Measurements from ENCODE around the gene CBLL2.

- no peak for TF ChIP-seq CTCF (IDR thresholded peaks at IDR 0.05)
- no peak for TF ChIP-seq POLR2A (IDR thresholded peaks at IDR 0.05)
These were observed 24.3 kb upstream of the CBLL2 start for GRCh38 chrX:22248401-22248800.

All from lower leg skin (tissue), 3 donors.